GM21381 (cell line): ENCODE measurements around the gene CHAD.

Source experiments
- ATAC-seq: cut with Tn5 transposase; IDR thresholded peaks from one replicate; pipeline ENCODE4 v1.9.1; 2021; ENCODE audit warnings: mild to moderate bottlenecking, moderate library complexity; ENCODE audit not compliant: unreplicated experiment

Gene CHAD

GRCh38 chr17:50460831-50461526 lies 7.7 kb downstream of the CHAD start:
- no peak for ATAC-seq

- ATAC-seq = no peak
Measured at GRCh38 chr17:50459756-50460155, 8.9 kb downstream of the CHAD start.

GRCh38 chr17:50458701-50459676 lies 9.7 kb downstream of the CHAD start:
- no peak for ATAC-seq

- ATAC-seq = no peak
Measured at GRCh38 chr17:50458270-50458669, 10.4 kb downstream of the CHAD start.

- no peak for ATAC-seq
Measured at GRCh38 chr17:50457621-50458020, 11.1 kb downstream of the CHAD start.

GRCh38 chr17:50453901-50454300 lies 14.8 kb downstream of the CHAD start:
- no peak for ATAC-seq

- ATAC-seq = no peak
Measured at GRCh38 chr17:50452630-50453300, 15.9 kb downstream of the CHAD start.

GRCh38 chr17:50451943-50452629 lies 16.6 kb downstream of the CHAD start:
- no peak for ATAC-seq

GRCh38 chr17:50448643-50449042 lies 20.0 kb downstream of the CHAD start:
- no peak for ATAC-seq

- no peak for ATAC-seq
Measured at GRCh38 chr17:50447870-50448595, 20.6 kb downstream of the CHAD start.

- ATAC-seq = no peak
Measured at GRCh38 chr17:50445730-50446325, 22.9 kb downstream of the CHAD start.

- no peak for ATAC-seq
Measured at GRCh38 chr17:50444841-50445715, 23.6 kb downstream of the CHAD start.

- ATAC-seq = no peak
Measured at GRCh38 chr17:50443505-50443974, 25.1 kb downstream of the CHAD start.

GRCh38 chr17:50440838-50441829 lies 27.5 kb downstream of the CHAD start:
- ATAC-seq = no peak

- ATAC-seq = no peak
Measured at GRCh38 chr17:50440172-50440837, 28.4 kb downstream of the CHAD start.

GRCh38 chr17:50439008-50439407 lies 29.7 kb downstream of the CHAD start:
- no peak for ATAC-seq

GRCh38 chr17:50437409-50437808 lies 31.3 kb downstream of the CHAD start:
- no peak for ATAC-seq
